Measurements from ENCODE around the gene STYK1.

The STYK1 gene

GRCh38 chr12:10645910-10646309 lies 27.9 kb downstream of the STYK1 start:
- Histone ChIP-seq H3K9me3 (ENCODE audit: insufficient read depth, low read length) (no peaks in the 10 kb centered on the region), H3K36me3 (ENCODE audit: low read length) (no peaks in the 10 kb centered on the region), H4K20me1 (ENCODE audit: low read depth, low read length) (no peaks in the 10 kb centered on the region), H3K9me2 (replicated peaks; ENCODE audit: insufficient read depth, low read length) (no peaks in the 10 kb centered on the region), H3K4me3 (ENCODE audit: insufficient read depth, low read length, poor library complexity, severe bottlenecking) (no peak overlapping the region), H3K27me3 (ENCODE audit: low read length) (no peaks in the 10 kb centered on the region), H3K79me2 (ENCODE audit: insufficient read depth, low read length) (no peaks in the 10 kb centered on the region), H3K27ac (ENCODE audit: low read depth, low read length) (no peak overlapping the region), H3K9ac (ENCODE audit: low read length) (no peak overlapping the region), H3K4me2 (ENCODE audit: low read depth, low read length, poor library complexity, severe bottlenecking) (no peak overlapping the region), H2AFZ (ENCODE audit: low read depth, low read length, severe bottlenecking) (no peak overlapping the region), H3F3A (ENCODE audit: insufficient read depth) (no peaks in the 10 kb centered on the region)
- no peak for TF ChIP-seq EZH2phosphoT487 (conservative IDR thresholded peaks at IDR 0.05; ENCODE audit: low read length)
- TF ChIP-seq, protein P1, sequence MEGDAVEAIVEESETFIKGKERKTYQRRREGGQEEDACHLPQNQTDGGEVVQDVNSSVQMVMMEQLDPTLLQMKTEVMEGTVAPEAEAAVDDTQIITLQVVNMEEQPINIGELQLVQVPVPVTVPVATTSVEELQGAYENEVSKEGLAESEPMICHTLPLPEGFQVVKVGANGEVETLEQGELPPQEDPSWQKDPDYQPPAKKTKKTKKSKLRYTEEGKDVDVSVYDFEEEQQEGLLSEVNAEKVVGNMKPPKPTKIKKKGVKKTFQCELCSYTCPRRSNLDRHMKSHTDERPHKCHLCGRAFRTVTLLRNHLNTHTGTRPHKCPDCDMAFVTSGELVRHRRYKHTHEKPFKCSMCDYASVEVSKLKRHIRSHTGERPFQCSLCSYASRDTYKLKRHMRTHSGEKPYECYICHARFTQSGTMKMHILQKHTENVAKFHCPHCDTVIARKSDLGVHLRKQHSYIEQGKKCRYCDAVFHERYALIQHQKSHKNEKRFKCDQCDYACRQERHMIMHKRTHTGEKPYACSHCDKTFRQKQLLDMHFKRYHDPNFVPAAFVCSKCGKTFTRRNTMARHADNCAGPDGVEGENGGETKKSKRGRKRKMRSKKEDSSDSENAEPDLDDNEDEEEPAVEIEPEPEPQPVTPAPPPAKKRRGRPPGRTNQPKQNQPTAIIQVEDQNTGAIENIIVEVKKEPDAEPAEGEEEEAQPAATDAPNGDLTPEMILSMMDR (IDR thresholded peaks at IDR 0.05; ENCODE audit: insufficient read depth, low read length, poor library complexity, severe bottlenecking): no peak

GRCh38 chr12:10641735-10642500 lies 31.9 kb downstream of the STYK1 start:
- Histone ChIP-seq H3K9me3 (ENCODE audit: insufficient read depth, low read length) (no peaks in the 10 kb centered on the region), H3K36me3 (ENCODE audit: low read length) (no peaks in the 10 kb centered on the region), H3K79me2 (ENCODE audit: insufficient read depth, low read length) (no peaks in the 10 kb centered on the region), H3K4me2 (ENCODE audit: low read depth, low read length, poor library complexity, severe bottlenecking) (no peak overlapping the region), H3K9me2 (replicated peaks; ENCODE audit: insufficient read depth, low read length) (no peaks in the 10 kb centered on the region), H4K20me1 (ENCODE audit: low read depth, low read length) (no peaks in the 10 kb centered on the region), H3K27ac (ENCODE audit: low read depth, low read length) (no peak overlapping the region), H3F3A (ENCODE audit: insufficient read depth) (no peaks in the 10 kb centered on the region), H3K9ac (ENCODE audit: low read length) (no peak overlapping the region), H3K4me3 (ENCODE audit: insufficient read depth, low read length, poor library complexity, severe bottlenecking) (no peak overlapping the region), H2AFZ (ENCODE audit: low read depth, low read length, severe bottlenecking) (no peak overlapping the region), H3K27me3 (ENCODE audit: low read length) (no peaks in the 10 kb centered on the region)
- TF ChIP-seq, protein P1 (IDR thresholded peaks at IDR 0.05; ENCODE audit: insufficient read depth, low read length, poor library complexity, severe bottlenecking): no peak

DNA sequence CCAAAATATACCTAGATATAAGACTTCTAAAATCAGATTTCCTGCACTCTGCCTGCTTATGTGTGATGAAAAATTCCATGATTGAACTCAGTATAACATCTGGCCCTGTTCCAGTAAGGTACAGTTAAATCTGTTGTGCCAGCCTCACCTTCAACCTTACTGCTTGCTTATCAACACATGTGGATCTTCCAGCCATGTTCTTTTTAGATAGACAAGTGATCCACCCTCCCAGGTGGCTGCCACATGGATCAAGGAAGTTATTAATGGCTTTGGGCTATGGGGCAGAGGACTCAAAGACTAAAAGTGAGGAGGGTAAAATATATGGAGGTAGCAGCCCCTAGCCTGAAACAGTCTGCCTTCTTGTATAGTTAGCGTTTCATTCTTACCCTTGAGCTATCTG lies 35.1 kb downstream of the STYK1 start:
- Histone ChIP-seq H3K4me2 (ENCODE audit: low read depth, low read length, poor library complexity, severe bottlenecking) (no peak overlapping the region), H3F3A (ENCODE audit: insufficient read depth) (no peaks in the 10 kb centered on the region), H3K9me3 (ENCODE audit: insufficient read depth, low read length) (no peaks in the 10 kb centered on the region), H3K27me3 (ENCODE audit: low read length) (no peaks in the 10 kb centered on the region), H3K9ac (ENCODE audit: low read length) (no peak overlapping the region), H3K79me2 (ENCODE audit: insufficient read depth, low read length) (no peaks in the 10 kb centered on the region), H3K9me2 (replicated peaks; ENCODE audit: insufficient read depth, low read length) (no peaks in the 10 kb centered on the region), H3K4me3 (ENCODE audit: insufficient read depth, low read length, poor library complexity, severe bottlenecking) (no peak overlapping the region), H4K20me1 (ENCODE audit: low read depth, low read length) (no peaks in the 10 kb centered on the region), H3K27ac (ENCODE audit: low read depth, low read length) (no peak overlapping the region), H2AFZ (ENCODE audit: low read depth, low read length, severe bottlenecking) (no peak overlapping the region), H3K36me3 (ENCODE audit: low read length) (no peaks in the 10 kb centered on the region)
- TF ChIP-seq, protein P1 (IDR thresholded peaks at IDR 0.05; ENCODE audit: insufficient read depth, low read length, poor library complexity, severe bottlenecking): no peak
- TF ChIP-seq EZH2phosphoT487 (conservative IDR thresholded peaks at IDR 0.05; ENCODE audit: low read length): no peak
